Smooth muscle cell of the brain vasculature (primary cell): Measurements from ENCODE around the gene ZNF625.
"Not testable (repeated sequence)": the region's sequence is repeated elsewhere in the genome, so short reads cannot be mapped to it uniquely, and the experiment has no call there.

Experiments
- DNase-seq: peaks from one replicate; pipeline ENCODE4 v3.0.0-alpha.2; 2012; ENCODE audit warnings: low read depth, low spot score

Gene ZNF625

DNA sequence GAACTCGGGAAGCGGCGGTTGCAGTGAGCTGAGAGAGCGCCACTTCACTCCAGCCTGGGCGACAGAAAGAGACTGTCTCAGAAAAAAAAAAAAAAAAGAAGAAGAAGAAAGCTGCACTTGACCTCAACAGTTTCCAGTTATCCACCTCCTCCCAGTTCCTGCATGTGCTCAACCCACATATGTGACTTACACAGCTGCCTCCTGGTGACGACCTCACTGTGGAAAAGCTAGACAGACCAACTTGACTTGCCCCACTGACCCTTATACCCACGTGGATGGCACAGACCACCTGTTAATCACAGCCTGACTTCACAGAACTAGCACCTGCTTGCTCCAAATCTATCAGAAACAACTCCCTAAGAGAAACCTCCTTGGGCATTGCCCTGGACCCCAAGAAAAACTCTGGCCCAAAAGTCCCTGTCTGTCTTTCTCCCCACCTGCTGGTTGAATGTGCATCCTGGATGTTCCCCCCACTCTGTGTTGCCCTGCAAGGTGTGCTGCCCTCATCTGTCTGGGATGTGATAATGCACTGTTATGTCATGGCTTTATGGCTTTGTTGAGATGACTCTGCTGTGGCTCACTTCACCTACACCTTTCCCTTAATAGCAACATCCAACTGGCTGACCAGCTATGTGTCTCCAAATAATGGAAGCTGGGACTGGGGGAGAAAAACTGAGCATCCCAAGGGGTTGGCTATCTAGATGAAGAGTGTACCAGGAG lies 19.2 kb downstream of the ZNF625 start:
- no peak for DNase-seq

DNA sequence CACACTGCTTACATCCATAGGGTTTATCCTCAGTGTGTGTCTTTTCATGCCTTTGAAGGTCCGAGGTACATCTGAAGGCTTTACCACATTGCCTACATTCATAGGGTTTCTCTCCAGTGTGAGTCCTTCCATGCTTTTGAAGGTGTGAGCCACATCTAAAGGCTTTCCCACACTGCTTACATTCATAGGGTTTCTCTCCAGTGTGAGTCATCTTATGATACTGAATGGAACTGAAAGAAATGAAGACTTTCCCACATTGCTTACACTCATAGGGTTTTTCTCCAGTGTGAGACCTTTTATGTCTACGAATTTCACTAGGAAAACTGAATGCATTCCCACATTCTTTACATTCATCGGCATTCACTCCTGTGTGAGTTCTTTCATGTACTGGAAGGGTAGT lies 23.5 kb downstream of the ZNF625 start:
- DNase-seq: no peak

DNA sequence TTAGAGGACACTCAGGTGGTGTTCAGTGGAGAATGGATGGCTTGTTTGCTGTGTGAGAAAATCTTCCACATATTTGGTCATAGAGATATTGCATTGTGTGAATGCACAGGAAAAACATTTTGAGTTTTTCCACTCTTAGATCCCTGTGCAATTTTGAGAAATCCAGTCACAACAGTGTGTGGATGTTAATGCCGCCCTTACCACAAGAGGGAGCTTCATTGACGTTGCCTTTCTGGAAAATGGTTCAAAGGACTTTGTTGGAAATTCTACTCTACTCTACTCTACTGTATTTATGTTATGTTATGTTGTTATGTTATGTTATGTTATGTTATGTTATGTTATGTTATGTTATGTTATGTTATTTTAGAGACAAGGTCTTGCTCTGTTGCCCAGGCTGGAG lies 29.8 kb downstream of the ZNF625 start:
- DNase-seq: no peak

DNA sequence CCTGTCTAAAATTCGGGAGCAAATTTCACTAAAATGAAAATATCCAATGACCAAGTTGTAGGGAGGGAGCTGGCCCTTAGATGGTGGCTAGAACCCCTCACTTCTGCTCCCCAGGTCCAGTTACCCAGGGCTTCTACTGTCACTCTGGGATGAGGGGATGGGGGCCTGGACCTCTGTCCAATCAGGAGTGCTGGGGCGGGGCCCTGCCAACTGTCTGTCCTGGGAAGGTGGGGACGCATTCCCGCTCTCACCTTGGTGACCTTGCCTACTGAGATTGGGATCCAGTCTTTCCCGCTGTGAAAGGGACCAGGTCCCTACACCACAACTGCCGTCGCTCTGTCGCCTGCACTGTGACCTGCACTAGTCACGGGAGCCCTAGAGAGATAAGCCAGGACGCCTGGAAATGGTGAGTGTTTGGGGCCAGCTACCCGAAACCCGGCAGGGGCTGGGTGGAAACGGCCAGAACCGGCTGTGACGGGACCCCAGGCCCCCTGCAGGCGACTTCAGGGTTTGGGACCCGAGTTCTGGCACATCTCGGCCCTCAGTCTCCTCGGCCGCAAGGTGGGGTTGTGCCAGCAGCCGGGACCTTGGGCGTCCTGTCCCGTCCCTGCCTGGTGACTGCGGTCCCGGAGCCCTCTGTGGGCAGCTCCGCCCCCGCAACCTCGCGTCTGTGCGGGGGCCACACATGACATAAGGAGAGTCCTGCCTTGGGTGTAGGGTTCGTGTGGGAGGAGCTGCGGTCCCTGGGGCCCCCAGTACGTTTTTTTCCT lies 39.1 kb downstream of the ZNF625 start:
- no peak for DNase-seq

DNA sequence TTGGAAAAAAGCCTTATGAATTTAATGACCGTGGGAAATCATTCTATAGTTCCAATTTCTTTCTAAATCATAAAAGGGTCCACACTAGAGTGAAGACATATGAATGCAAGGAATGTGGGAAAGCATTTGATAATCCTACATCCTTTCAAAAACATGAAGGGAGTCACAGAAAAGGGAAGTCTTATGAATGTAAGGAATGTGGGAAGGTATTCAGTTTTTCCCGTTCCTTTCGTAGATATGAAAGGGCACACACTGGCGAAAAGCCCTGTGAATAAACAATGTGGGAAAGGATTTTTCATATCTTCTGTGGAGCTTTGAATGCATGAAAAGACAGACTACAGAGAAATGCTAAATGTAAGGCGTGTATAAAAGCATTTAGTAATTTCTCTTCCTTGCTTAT lies 43.4 kb downstream of the ZNF625 start:
- no peak for DNase-seq

DNA sequence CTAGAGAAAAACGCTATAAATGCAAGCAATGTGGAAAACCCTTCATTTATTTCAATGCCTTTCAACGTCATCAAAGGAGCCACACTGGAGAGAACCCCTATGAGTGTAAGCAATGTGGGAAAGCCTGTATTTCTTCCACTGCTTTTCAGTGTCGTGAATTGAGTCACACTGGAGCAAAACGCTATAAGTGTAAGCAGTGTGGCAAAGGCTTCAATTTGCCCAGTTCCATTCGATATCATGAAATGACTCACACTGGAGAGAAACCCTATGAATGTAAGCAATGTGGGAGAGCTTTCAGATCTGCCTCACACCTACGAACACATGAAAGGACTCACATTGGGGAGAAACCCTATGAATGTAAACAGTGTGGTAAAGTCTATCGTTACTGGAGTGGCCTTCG lies 43.8 kb downstream of the ZNF625 start:
- DNase-seq: no peak

DNA sequence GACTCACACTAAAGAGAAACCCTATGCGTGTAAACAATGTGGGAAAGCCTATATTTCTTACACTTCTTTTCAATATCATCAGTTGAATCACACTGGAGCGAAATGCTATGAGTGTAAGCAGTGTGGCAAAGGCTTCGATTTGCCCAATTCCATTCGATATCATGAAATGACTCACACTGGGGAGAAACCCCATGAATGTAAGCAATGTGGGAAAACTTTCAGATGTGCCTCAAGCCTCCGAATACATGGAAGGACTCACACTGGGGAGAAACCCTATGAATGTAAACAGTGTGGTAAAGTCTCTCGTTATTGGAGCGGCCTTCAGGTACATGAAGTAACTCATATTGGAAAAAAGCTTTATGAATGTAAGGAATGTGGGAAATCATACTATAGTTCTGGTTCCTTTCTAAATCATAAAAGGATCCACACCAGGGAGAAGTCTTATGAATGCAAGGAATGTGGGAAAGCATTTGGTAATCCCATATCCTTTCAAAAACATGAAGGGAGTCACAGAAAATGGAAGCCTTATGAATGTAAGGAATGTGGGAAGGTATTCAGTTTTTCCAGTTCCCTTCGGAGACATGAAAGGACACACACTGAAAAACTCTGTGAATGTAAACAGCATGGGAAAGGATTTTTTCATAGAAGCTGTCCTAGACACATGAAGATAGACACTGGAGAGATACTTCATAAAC lies 44.4 kb downstream of the ZNF625 start:
- DNase-seq: no peak

DNA sequence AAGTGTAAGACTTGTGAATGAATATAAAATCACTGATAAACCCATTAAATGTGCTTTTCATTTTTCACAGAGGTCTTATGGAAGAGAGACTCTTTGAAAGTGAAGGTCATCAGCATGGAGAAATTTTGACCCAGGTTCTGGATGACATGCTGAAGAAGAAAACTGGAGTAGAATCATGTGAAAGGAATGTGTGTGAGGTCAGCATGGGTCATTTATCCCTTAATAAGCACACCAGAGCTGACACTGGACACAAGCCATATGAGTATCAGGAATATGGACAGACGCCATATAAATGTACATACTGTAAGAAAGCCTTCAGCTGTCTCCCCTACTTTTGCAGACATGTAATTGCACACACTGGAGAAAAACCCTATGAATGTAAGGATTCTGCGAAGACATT lies 45.4 kb downstream of the ZNF625 start:
- DNase-seq: no peak

DNA sequence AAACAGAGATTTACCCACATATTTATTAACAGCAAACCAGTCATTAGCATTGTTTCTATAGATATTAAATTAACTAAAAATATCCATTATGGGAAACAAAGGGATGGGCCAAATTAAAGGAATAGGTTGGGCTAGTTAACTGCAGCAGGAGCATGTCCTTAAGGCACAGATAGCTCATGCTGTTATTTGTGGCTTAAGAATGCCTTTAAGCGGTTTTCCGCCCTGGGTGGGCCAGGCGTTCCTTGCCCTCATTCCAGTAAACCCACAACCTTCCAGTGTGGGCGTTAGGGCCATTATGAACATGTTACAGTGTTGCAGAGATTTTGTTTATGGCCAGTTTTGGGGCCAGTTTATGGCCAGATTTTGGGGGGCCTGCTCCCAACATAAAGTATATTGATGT lies 52.6 kb downstream of the ZNF625 start:
- DNase-seq: not testable (repeated sequence)

DNA sequence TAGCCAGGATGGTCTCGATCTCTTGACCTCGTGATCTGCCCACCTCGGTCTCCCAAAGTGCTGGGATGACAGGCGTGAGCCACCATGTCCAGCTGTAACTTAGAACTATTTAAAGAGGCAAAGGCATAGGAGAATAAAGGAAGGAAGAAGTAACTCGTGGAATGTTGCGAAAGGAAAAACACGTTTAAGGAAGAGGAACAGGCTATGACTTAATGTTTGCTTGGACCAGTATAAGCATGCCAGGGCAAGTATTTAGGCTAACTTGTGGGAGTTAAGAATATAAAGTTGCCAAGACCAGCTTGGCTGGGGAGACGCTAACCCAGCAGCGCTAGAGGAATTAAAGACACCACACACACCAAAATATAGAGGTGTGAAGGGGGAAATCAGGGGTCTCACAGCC lies 58.5 kb downstream of the ZNF625 start:
- DNase-seq: no peak

DNA sequence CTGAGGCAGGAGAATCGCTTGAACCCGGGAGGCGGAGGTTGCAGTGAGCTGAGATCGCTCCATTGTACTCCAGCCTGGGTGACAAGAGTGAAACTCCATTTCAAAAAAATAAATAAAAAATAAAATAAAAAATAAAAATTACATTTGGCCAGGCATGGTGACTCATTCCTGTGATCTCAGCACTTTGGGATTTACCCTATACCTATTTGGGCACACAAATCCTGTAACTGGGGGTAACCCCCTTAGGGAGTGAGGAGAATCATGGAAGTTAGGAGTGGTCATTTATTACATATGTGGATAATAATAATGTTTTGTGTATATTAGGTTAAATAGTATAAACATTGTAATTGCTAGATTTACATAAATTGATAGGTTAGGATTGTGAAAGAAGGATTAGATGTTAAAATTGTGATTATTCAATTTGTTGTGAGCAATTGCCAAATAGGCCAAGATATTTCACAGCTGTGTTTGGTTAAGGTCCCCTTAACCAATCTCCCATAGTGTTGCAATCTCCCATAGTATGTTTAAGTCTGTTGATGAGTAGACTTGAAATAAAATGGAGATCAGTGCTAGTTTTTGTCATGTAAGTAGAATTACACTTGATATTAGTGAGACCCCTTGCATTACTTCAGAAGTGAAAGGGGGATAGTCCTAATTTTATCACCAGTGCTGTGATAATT lies 61.3 kb downstream of the ZNF625 start:
- DNase-seq: no peak
